Panc1 (cell line): ENCODE results near the gene CCNL2.

Experiments used
- CTCF ChIP-seq: fragments of 450-650 bp; IDR thresholded peaks from 2 replicates; pipeline ENCODE4 v1.5.1; 2017; ENCODE audit warnings: mild to moderate bottlenecking
- POLR2AphosphoS5 ChIP-seq: IDR thresholded peaks from 2 replicates; pipeline ENCODE4 v1.6.1; 2012; ENCODE audit warnings: mild to moderate bottlenecking, low read depth, low read length, moderate library complexity
- REST ChIP-seq, 2 experiments: IDR thresholded peaks; 2 replicates each; pipeline ENCODE4 v1.6.1; 2011 to 2012; ENCODE audit warnings: low read depth in 2 of 2, control low read depth in 1 of 2, low read length in 1 of 2, mild to moderate bottlenecking in 1 of 2, moderate library complexity in 1 of 2; ENCODE audit not compliant: insufficient read depth in 1 of 2
- SIN3A ChIP-seq: IDR thresholded peaks from 2 replicates; pipeline ENCODE4 v1.6.1; 2012; ENCODE audit warnings: low read depth, mild to moderate bottlenecking, low read length, moderate library complexity, borderline replicate concordance; ENCODE audit not compliant: insufficient read depth
- TCF7L2 ChIP-seq: IDR thresholded peaks from 2 replicates; pipeline ENCODE4 v1.6.1; 2011; ENCODE audit warnings: mild to moderate bottlenecking, low read depth, low read length, inconsistent platforms

GRCh38 chr1:1346501-1346890 is 52.6 kb downstream of the CCNL2 start:
- no peak for TF ChIP-seq REST (IDR thresholded peaks at IDR 0.05; ENCODE audit: insufficient read depth in 1 of 2, low read depth in 2 of 2, low read length in 1 of 2)
- no peak for TF ChIP-seq POLR2AphosphoS5
- no peak for TF ChIP-seq CTCF
- no peak for TF ChIP-seq TCF7L2
- no peak for TF ChIP-seq SIN3A
